Measurements from ENCODE around the gene WRNIP1. TPM values are rescaled to one million over a fixed set of nuclear protein-coding genes. Genes with fewer than 3 reads are reported as not detected.

The WRNIP1 gene
- total and polyA plus RNA-seq, 2 of the 8 experiments (the other 6 are each of a cell fraction or from before 2014, with no cell fraction given): 38.2 to 39.2 TPM

DNA sequence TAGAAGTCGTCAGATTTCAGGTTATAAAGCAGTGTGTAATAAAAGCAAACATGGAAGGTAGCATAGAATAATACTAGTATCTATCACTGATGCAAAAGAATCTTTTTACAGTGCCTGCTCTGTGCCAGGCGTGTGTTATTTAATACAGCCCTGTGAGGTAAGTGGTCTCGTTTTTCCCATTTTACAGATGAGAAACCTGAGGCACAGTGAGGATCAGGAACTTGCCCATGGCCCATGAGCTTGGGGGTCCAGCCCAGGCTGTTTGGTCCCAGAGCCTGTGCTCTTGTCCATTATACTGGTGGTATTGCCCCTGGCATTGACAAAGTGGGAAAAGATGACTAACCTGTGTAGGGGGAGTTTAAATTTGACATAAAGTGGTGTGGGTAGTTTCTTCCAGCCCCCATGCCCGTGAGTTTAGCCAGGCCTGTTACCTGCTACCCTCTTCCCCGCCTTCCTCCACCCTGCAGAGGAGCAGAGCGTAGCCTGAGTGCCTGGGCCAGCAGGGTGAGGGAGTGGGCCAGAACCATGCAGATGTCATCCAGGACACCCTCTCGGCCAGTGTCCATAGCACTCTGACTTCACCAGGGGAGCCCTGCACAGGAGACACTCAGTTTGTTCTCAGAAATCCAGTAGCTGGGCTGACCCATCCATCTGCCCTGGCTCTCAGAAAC lies 16.6 kb downstream of the WRNIP1 start (continued):
- no peak for TF ChIP-seq EGR1 (IDR thresholded peaks at IDR 0.05; ENCODE audit: borderline replicate concordance, low read depth, low read length)
- TF ChIP-seq CTBP2 (IDR thresholded peaks at IDR 0.05; ENCODE audit: borderline replicate concordance, insufficient read depth, insufficient read length, low read length): no peak
- no peak for TF ChIP-seq EZH2 (IDR thresholded peaks at IDR 0.05; ENCODE audit: low read depth, low read length, severe bottlenecking)
- no peak for TF ChIP-seq HDAC6 (IDR thresholded peaks at IDR 0.05; ENCODE audit: low read depth, low read length)
- TF ChIP-seq RFX5 (IDR thresholded peaks at IDR 0.05; ENCODE audit: borderline replicate concordance, low read depth, low read length): no peak
- no peak for TF ChIP-seq MAFK (IDR thresholded peaks at IDR 0.05; ENCODE audit: low read depth, low read length)
- no peak for TF ChIP-seq RBBP5 (IDR thresholded peaks at IDR 0.05; ENCODE audit: borderline replicate concordance, low read depth, low read length)
- no peak for TF ChIP-seq FOSL1 (IDR thresholded peaks at IDR 0.05; ENCODE audit: insufficient read depth, low read depth, low read length)
- TF ChIP-seq JUN (IDR thresholded peaks at IDR 0.05; ENCODE audit: low read depth, low read length): no peak
- no peak for TF ChIP-seq SUZ12 (IDR thresholded peaks at IDR 0.05; ENCODE audit: low read length)

All from H1 (cell line).